DND-41 (cell line): ENCODE data around the gene HMX2.

Source experiments
- ATAC-seq: fragments of 200-7000 bp; cut with Tn5 transposase; 3 replicates; pipeline ENCODE4 v1.9.1; 2021; ENCODE audit warnings: low read depth; ENCODE audit not compliant: insufficient read depth
- DNase-seq: peaks from one replicate; pipeline ENCODE4 v3.0.0-alpha.2; 2020
- H2AFZ ChIP-seq: 2 replicates; pipeline ENCODE4 v1.6.0; 2012; ENCODE audit warnings: low read depth, low read length
- H3K27ac ChIP-seq: 2 replicates; pipeline ENCODE4 v1.5.1; 2012; ENCODE audit warnings: low read length, inconsistent platforms
- H3K27me3 ChIP-seq: fragments of 200-600 bp; sonication (generic); 2 replicates; pipeline ENCODE4 v1.6.0; 2012; ENCODE audit warnings: low read length, mild to moderate bottlenecking, inconsistent platforms; ENCODE audit not compliant: insufficient read depth, poor library complexity
- H3K36me3 ChIP-seq: 2 replicates; pipeline ENCODE4 v1.5.1; 2012; ENCODE audit warnings: low read length, inconsistent platforms; ENCODE audit not compliant: insufficient read depth
- H3K4me1 ChIP-seq: 2 replicates; pipeline ENCODE4 v1.5.1; 2012; ENCODE audit warnings: mild to moderate bottlenecking, low read length; ENCODE audit not compliant: insufficient read depth
- H3K4me2 ChIP-seq: 2 replicates; pipeline ENCODE4 v1.6.0; 2012; ENCODE audit warnings: mild to moderate bottlenecking, moderate library complexity, low read length, inconsistent platforms; ENCODE audit not compliant: insufficient read depth
- H3K4me3 ChIP-seq, 2 experiments: fragments of 200-600 bp in 1 of 2; shearing (Covaris generic) in 1 of 2; 2 replicates each; pipeline ENCODE4 v1.5.1; 2012 to 2016; ENCODE audit warnings: inconsistent platforms in 2 of 2, low read length in 2 of 2, mild to moderate bottlenecking in 2 of 2, low read depth in 1 of 2, moderate library complexity in 1 of 2
- H3K79me2 ChIP-seq: 2 replicates; pipeline ENCODE4 v1.6.0; 2012; ENCODE audit warnings: low read length, inconsistent platforms; ENCODE audit not compliant: insufficient read depth
- H3K9ac ChIP-seq: 2 replicates; pipeline ENCODE4 v1.6.0; 2012; ENCODE audit warnings: low read depth, mild to moderate bottlenecking, inconsistent platforms, low read length, moderate library complexity
- H3K9me3 ChIP-seq: 2 replicates; pipeline ENCODE4 v1.5.1; 2012; ENCODE audit warnings: low read length, moderate library complexity, mild to moderate bottlenecking, inconsistent platforms; ENCODE audit not compliant: insufficient read depth, severe bottlenecking
- H4K20me1 ChIP-seq: 2 replicates; pipeline ENCODE4 v1.6.0; 2012; ENCODE audit warnings: low read length; ENCODE audit not compliant: insufficient read depth
- CTCF ChIP-seq: IDR thresholded peaks from 2 replicates; pipeline ENCODE4 v1.5.1; 2012; ENCODE audit warnings: borderline replicate concordance, low read length, moderate library complexity, mild to moderate bottlenecking; ENCODE audit not compliant: poor library complexity, severe bottlenecking; ENCODE audit errors: extremely low read depth
- EZH2 ChIP-seq: IDR thresholded peaks from 3 replicates; pipeline ENCODE4 v1.6.1; 2012; ENCODE audit warnings: borderline replicate concordance, low read depth, mild to moderate bottlenecking, moderate library complexity, low read length, inconsistent platforms; ENCODE audit not compliant: severe bottlenecking

HMX2 gene

GRCh38 chr10:123157210-123157609 is 9.3 kb downstream of the HMX2 start:
- H4K20me1 ChIP-seq: peaks cover 49% of the 10 kb centered on the region
- ATAC-seq: no peak

GRCh38 chr10:123158682-123159081 is 10.7 kb downstream of the HMX2 start:
- ATAC-seq: no peak

More at GRCh38 chr10:123157210-123157609, 9.3 kb downstream of the HMX2 start:
- Histone ChIP-seq H3K9ac (no peak overlapping the region; the same call in 1 of the 2 replicates), H3K4me1 (peaks cover 76% of the 10 kb centered on the region), H3K27ac (no peak overlapping the region), H3K27me3 (no peaks in the 10 kb centered on the region), H3K4me2 (peak overlapping the region; percentile 83), H3K36me3 (peaks cover 77% of the 10 kb centered on the region), H3K79me2 (peaks cover 81% of the 10 kb centered on the region), H2AFZ (no peak overlapping the region), H3K9me3 (no peaks in the 10 kb centered on the region), H3K4me3 (peak overlapping the region in 1 of 2 experiments; percentile 90; a peak in 2 of 4 replicates)
- TF ChIP-seq EZH2 (no peak), CTCF (no peak)
- no peak for DNase-seq

GRCh38 chr10:123160311-123160980 is 12.5 kb downstream of the HMX2 start:
- no peaks in the 10 kb centered on the region for H3K27me3 ChIP-seq
- H3K4me1 ChIP-seq: peaks cover 64% of the 10 kb centered on the region
- peaks cover 58% of the 10 kb centered on the region; the same call in 1 of the 2 replicates for H4K20me1 ChIP-seq
- peak overlapping the region; percentile 63 for H3K27ac ChIP-seq
- H3K4me2 ChIP-seq: peak overlapping the region; percentile 83
- peak; percentile 95 for ATAC-seq
- H3K4me3 ChIP-seq: peak overlapping the region in 1 of 2 experiments; percentile 31; a peak in 1 of 4 replicates
- DNase-seq: peak; percentile 38
- H3K9me3 ChIP-seq: no peaks in the 10 kb centered on the region
- H3K79me2 ChIP-seq: peaks cover 97% of the 10 kb centered on the region
- H3K9ac ChIP-seq: no peak overlapping the region
- peaks cover 98% of the 10 kb centered on the region for H3K36me3 ChIP-seq
- TF ChIP-seq CTCF (no peak), EZH2 (no peak)
- no peak overlapping the region for H2AFZ ChIP-seq

More at GRCh38 chr10:123158682-123159081, 10.7 kb downstream of the HMX2 start:
- TF ChIP-seq CTCF (no peak), EZH2 (no peak)
- peaks cover 95% of the 10 kb centered on the region for H3K79me2 ChIP-seq
- H3K4me1 ChIP-seq: peaks cover 71% of the 10 kb centered on the region
- no peak overlapping the region for H2AFZ ChIP-seq
- H3K9ac ChIP-seq: peak overlapping the region; percentile 4
- no peak overlapping the region; the same call in 1 of the 2 replicates for H3K27ac ChIP-seq
- H3K4me2 ChIP-seq: peak overlapping the region; percentile 83
- peaks cover 92% of the 10 kb centered on the region for H3K36me3 ChIP-seq
- no peak for DNase-seq
- H4K20me1 ChIP-seq: peaks cover 53% of the 10 kb centered on the region
- H3K27me3 ChIP-seq: no peaks in the 10 kb centered on the region
- H3K4me3 ChIP-seq: peak overlapping the region in 1 of 2 experiments; percentile 90; a peak in 1 of 4 replicates
- no peaks in the 10 kb centered on the region for H3K9me3 ChIP-seq
